ENCODE measurements around the gene OGDH.
"Not testable (repeated sequence)": the region's sequence is repeated elsewhere in the genome, so short reads cannot be mapped to it uniquely, and the experiment has no call there.

OGDH gene

DNA sequence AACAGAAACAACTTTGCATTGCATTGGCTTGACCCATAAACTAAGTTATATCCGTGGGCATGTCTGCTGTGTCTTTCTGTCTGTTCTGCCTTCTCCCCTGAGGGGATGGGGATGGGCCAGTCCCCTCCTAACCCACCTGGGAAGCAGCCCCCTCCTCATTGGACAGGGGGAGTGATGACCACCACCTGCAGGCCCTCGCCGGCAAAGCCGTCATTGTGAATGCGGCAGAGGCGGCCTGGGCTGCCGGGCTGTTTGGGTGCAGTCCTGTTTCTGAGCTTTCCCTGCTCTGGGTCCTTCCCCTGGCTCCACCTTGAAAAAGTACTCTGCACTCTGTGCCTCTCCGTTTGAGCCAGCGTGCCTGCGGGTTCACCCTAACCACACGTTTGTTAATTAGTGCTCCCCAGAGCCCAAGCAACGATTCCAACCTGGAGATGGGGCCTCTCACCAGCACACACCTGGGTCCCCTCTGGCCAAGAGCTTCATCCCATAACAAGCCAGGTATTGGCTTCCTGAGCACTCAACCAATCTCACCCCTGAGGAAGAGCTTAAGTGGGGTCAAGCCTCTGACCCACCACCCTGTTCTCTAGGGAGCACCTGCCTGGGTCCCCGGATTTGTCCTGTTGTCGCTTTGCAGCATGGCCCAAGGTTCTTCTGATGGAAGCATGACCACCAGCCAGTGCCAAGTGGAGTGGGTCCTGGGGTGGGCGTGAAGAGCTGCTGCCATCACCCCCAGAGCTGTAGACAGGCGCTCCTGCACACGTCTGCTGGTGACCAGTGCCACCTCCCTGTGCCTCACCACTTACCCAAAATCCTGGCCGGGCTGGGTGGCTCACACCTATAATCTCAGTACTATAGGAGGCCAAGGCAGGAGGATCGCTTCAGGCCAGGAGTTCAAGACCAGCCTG lies 102.8 kb downstream of the OGDH start:
- ATAC-seq, result no peak

DNA sequence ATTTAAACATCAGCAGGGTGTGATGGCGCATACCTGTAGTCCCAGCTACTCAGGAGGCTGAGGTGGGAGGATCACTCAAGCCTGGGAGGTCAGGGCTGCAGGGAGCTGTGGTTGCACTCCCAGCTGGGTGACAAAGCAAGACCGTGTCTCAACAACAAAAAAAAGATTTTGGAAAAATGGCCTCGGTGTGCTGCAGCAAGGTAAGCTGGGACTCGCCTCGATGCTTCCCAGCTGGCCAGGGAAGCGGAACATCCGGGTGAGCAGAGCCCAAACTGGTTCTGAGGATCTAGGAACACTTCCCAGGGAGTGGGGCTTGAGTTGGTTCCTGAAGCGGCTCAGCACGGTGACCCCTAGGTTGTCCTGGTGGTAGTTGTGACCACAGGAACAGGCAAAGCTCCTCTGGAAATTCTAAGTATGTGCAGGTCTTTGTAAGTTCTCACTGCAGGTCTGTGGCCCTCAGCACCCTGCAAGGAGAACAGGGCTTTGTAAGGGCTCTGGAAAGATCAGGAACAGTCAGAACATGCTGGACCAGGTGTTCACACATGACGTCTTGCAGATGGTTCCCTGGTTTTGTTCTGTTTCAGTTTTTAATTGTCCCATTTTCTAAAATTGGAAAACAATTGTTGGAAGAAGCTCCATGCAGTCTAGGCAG lies 103.6 kb downstream of the OGDH start:
- ATAC-seq, result no peak

DNA sequence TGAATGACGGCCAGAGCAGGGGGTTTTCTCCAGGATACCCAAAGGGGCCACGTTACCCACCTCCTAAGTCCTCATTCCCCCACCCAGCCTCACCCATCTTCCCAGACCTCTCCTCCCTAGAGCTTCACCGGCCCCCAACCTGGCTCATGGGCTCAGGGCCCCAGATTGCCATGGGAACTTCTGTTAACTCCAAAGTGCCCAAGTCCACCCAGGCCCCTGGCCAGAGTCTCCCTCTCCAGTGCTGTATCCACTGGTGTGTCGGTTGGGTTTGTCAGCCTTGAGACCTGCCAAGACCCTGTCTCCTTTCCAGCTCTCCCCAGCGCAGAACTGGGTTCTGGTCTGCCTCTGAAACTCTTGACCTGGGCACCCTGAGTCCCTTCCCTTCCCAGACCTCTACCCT lies 105.1 kb downstream of the OGDH start:
- ATAC-seq, result no peak

DNA sequence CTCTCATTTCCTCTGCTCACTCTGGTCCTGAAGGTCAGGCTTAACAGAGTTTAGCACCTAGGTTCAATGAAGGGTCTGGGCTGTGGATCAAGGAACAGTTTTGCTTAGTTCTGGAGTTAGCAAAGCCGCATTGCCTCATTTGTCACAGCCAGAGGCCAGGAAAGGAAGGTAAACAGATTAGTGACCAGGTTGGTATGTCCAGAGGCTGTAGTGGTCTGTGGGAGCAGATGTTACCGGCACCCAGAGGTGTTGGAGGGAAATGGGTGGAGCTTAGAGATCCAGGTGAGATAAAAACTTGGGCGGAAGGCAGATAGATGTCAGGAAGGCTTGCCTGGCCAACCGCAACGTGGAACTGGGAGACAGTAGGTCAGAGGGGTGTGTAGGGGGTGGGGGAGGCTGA lies 105.6 kb downstream of the OGDH start:
- ATAC-seq, result no peak

DNA sequence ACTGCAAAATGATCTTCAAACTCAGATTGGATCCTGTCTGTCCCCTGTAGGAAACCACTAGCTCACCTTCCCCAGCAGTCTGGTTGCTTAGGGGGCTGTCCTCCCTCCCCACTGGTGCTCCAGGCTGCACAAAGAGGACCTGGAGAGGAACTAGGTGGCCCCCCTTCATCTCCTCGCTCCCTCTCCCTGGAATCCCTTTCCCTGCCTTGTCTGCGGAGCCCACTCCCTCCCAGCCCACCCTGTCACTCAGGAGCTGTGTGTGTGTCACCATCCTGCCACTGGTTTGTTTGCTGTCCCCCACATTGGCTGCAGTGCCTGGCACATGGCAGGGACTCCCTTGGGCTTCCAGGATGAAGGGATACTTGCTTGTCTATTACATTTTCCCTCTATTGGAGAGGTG lies 106.7 kb downstream of the OGDH start:
- ATAC-seq, result no peak

DNA sequence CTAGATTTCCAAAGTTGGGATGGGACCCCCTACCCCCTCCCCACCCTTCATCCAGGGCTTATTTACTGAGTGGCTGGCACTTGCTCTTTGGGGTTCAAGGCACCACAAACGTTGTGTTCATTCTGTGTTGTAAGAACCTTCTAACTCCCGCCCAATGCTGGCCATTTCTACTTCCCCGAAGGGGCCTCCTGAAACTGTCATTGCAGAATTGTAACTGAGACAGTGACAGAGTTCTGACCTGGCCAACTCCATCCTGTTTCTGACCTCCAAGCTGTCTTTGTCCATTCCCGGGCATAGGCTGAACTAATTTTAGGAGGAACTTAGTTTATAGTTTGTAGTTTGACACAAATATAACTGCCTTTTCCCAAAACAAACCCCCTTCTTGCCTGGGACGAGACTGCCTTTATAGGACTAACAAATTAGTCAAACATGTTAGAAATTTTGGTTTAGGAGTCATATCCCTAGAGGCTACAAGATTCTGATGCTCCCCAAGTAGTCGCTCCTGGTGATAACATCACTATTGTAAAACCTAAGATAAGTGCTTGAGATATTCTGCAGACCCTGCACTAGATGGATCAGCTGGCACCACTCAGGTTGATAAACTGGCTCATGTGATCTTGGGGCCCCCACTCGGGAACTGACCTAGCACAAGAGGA lies 107.4 kb downstream of the OGDH start:
- no peak for ATAC-seq

DNA sequence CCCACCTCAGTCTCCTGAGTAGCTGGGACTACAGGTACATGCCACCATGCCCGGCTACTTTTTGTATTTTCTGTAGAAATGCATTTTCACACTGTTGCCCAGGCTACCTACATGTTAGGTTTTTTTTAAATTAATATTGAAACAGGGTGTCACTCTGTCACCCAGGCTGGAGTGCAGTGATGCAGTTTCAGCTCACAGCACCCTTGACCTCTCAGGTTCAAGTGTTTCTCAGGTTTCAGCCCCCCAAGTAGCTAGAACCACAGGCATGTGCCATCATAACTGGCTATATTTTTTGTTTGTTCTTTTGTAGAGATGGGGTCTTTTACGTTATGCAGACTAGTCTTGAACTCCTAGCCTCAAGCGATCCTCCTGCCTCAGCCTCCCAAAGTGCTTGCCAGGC lies 109.8 kb downstream of the OGDH start:
- ATAC-seq, result no peak

DNA sequence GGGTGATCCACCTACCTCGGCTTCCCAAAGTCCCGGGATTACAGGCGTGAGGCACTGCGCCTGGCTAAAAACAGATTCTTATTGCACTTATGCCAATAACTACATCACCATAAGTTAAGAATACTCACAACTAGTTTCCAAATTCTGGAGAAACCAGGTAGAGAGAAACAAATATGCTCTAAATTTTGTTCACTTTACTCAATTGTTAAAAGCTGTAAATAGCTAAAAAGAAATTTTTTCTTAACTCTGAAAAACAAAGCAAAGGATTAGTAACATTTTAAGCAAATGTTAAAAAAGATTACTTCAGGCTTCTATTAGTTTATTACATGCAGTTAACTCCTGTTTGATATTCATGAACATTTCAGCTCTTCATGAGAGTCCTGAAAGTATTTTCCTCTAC lies 113.9 kb downstream of the OGDH start:
- no peak for ATAC-seq

DNA sequence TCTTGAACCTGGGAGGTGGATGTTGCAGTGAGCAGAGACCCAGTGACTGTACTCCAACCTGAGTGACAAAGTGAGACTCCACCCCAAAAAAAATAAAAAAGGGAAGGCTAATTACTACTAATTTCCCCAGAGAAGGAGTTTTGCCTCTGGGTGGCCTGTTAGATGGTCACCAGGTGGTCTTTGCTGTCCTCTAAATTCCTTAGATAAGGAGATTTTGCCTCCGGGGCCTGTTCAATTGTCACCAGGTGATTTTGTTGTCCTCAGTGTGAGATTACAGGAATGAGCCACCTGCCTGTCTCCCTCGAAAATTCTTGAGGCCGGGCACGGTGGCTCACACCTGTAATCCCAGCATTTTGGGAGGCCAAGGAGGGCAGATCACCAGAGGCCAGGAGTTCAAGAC lies 117.8 kb downstream of the OGDH start:
- no peak for ATAC-seq

DNA sequence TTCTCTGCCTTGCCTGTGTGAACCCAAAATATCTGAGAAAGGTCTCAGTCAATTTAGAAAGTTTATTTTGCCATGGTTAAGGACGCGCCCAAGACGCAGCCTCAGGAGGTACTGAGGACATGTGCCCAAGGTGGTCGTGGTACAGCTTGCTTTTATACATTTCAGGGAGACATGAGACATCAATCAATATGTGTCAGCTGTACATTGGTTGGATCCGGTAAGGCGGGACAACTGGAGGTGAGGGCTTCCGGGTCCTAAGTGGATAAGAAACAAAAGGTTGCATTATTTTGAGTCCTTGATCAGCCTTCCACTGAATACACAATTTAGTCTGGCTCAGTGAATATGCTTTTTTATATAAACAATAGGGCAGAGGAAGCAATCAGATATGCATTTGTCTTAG lies 119.8 kb downstream of the OGDH start:
- not testable (repeated sequence) for ATAC-seq

DNA sequence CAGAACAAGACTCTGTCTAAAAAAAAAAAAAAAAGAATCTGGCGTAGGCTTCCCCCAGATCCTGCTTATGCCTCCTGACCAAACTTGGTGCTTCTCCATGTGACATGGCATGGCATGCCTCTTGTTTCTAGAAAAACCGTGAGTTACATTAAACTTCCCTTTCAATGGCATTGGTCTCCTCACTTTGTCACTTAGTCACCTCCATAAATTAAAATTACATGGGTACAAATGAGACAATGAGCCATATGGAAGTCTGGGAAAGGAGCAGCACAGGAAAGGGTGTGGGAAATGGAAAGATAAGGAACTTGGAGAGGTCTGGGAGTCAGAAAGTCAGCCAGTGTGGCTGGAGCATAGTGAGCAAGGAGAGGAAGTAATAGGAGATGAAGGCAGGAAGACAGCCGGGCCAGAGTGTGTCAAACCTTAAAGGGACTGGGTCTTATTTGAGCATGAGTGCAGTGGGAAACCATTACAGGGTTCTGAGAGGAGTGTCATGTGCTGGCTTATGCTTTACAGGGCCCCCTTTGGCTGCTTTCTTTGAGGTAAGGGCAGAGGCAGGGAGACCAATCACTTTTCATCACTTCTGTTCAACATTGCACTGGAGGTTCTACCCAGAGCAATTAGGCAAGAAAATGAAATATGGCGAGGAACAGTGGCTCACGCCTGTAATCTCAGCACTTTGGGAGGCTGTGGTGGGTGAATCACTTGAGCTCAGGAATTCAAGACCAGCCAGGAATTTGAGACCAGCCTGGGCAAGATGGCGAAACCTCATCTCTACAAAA lies 120.9 kb downstream of the OGDH start:
- ATAC-seq, result no peak

DNA sequence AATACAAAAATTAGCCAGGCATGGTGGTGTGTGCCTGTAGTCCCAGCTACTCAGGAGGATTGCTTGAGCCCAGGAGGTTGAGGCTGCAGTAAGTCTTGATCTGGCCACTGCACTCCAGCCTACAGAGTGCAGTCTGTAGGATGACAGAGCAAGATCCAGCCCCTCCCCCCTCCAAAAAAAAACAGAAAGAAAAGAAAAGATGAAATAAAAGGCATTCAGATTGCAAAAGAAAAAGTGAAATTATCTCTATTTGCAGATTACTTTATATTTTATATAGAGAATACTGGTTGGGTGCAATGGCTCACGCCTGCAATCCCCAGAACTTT lies 121.5 kb downstream of the OGDH start:
- no peak for ATAC-seq

DNA sequence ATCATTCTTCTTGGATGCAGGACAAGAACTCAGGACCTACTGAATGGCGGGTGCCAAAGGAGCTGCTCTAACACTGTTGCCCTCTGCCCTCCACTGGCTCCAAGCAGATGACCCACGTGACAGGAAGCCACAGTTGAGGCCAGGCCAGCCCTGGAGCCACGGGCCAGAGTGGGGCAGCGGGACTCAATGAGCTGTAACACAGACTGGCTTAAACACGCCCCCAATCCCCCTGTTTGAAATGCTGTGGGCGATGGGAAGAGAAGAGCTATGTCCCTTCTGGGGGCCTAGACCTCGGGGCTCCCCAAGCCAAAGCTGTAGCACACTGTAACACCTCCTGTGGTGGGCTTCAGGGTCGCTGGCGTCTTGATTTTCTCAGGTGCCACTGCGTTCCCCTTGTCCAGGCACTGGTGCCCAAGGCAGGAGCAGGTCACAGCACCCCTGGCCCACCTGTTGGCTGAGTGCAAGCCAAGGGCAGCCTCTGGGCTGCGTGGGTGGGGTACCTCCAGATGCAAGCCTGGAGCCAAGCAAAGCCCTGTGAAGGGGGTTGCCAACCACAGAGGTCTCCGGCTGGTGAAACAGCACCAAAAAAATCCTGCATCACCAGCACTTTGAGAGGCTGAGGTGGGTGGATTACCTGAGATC lies 123.6 kb downstream of the OGDH start:
- no peak for ATAC-seq

DNA sequence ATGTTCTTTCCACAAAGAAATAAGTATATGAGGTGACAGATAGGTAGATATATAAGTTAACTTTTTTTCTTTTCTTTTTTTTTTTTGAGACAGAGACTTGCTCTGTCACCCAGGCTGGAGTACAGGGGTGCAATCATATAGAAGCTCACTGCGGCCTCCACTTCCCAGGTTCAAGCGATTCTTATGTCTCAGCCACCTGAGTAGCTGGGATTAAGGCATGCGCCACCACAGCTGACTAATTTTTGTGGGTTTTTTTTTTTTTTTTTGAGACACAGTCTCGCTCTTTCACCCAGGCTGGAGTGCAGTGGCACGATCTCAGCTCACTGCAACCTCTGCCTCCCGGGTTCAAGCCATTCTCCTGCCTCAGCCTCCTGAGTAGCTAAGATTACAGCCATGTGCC lies 126.5 kb downstream of the OGDH start:
- ATAC-seq, result not testable (repeated sequence)

DNA sequence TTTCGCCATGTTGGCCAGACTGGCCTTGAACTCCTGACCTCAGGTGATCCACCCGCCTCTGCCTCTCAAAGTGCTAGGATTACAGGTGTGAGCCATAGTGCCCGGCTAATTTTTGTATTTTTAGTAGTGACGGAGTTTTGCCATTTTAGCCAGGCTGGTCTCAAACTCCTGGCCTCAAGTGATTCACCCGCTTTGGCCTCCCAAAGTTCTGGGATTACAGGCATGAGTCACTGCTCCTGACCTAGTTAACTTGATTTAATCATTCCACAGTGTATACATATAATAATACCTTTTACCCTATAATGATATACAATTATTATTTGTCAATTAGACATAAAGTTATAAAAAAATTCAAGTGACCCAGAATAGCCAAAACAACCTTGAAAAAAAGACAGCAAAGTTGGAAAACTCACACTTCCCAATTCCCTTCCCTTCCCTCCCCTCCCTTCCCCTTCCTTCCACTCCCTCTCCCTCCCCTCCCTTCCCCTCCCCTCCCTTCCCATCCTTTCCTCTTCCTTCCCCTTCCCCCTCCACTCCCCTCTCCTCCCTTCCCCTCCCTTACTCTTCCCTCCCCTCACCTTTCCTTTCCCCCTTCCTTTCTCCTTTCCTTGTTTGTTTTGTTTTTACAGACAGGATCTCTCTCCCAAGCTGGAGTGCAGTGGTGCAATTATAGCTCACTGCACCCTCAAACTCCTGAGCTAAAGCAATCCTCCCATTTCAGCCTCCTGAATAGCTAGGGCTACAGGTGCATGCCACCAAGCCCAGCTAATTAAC lies 127.5 kb downstream of the OGDH start:
- ATAC-seq, result no peak

DNA sequence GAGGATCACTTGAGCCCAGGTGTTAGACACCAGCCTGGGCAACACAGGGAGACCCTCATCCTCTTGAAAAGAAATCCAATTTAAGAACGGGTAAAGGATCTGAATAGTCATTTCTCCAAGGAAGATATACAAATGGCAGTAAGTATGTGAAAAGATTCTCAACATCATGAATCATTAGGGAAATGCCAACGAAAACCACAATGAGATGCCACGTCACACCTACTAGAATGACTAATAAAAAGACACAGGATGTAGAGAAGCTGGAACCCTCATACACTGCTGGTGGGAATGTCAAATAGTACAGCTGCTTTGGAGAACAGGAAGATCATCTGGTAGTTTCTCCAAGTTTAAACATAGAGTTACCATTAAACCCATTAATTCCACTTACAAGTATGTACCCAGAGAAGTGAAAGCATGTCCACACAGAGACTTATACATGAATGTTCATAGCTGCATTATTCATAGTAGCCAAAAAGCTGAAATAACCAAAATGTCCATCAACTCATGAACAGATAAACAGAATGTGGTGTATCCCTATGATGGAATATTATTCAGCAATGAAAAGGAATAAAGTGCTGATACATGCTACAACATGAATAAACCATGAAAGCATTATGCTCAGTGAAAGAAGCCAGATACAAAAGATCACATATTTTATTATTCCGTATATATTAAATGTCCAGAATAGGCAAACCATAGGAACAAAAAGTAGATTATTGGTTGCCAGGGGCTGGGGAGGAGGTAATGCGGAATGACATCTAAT lies 129.2 kb downstream of the OGDH start:
- peak; percentile 93 to 94 for ATAC-seq

DNA sequence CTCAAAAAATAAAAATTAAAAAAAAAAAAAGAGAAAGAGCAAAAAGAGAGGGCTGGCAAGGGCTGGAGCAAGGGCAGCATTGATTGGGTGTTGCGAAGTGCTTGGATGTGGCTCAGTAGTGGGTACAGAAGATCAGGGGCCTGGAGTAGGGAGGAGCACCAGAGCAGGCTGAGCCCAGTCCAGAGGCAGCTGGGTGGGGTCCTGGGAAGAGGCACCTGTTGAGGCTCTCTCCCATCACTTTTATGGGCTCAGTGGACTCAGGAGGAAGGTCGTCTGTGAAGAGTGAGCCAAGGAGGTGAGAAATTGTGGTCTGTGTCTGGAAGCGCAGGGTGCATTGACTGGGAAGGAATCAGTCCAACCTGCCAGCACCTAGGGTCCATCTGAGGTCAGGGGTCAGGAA lies 130.5 kb downstream of the OGDH start:
- no peak for ATAC-seq

DNA sequence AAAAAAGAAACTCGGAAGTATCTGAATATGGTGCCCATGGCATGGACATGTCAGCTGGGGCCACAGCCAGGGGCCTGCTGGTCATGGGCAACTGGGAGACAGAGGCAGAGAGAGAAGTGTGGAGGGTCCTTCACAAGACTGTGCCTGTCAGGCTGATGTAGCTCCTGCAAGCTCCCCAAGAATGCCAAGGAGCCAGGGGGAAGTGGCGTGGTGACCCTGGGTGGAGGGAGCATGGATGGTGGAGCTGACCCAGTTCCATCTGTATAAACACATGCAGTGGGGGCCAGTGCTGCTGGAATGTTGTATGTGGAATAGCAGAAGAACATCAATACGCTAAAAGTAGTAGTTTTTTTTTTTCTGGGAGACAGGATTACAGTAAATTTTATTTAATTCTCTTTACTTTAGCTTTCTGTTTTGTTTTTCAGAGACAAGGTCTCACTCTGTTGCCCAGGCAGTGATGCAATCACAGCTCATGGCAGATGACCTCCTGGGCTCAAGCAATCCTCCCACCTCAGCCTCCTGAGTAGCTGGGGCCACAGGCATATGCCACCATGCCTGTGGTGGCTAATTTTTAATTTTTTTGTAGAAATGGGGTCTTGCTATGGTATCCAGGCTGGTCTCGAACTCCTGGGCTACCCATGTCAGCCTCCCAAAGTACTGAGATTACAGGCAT lies 131.8 kb downstream of the OGDH start:
- no peak for ATAC-seq

DNA sequence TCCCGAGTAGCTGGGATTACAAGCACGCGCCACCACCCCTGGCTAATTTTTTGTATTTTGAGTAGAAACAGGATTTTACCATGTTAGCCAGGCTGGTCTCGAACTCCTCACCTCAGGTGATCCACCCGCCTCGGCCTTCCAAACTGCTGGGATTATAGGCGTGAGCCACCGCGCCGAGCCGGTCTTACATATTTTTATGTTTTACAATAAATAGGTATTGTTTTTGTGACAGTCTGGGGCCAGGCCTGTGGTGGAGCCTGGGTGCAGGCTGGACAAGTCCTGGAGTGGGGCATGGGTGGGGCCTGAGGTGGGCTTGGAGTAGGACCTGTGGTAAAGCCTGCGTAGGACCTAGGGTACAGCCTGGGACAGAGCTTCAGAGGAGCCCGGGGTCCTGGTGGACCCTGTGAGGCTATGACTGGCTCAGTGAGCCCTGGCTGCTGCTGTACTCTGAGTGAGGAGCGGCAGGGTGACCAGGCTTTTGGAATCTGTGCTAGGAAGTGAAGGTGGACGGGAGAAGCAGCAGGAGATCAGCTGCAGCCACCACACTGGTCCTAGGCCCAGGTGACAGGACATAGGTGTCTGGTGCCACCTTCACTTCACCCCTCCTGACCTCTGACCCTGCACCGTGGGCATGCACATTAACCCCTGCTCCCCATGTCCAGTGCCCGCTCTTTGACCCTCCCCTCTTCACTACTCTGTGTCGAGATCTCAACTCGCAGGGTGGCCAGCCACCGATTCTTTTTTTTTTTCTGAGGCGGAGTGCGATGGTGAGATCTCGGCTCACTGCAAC lies 132.6 kb downstream of the OGDH start:
- no peak for ATAC-seq

DNA sequence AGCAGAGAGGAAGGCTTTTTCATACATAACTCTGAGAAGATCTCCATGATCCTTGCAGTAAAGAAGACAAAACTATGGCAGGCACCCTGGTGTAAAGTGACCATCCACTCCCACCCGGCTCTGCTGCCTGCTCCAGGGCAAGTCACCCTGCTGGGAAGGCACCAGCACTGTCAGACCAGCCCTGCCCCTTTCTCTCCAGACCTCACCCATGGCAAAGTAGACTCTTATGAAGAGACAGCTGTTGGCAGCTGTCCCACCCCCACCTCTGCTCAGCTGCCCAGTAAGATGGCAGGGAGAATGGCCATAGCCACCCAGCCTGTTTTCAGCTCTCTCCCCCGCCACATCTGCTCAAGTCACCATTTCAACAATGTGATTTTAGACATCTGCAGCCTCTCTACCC lies 133.6 kb downstream of the OGDH start:
- no peak for ATAC-seq

Measured in activated CD4-positive, CD25-positive, alpha-beta regulatory T cell treated with anti-CD3 and anti-CD28 coated beads, Interleukin-2, amount 50 U/mL, for 24 hours (primary cell).